D721Med (cell line): ENCODE measurements around the gene ZNF44.

Experiments
- DNase-seq: peaks from one replicate; pipeline ENCODE4 v3.0.0; 2011; ENCODE audit warnings: low spot score; ENCODE audit not compliant: insufficient read length
- FAIRE-seq: peaks from 2 replicates; lab custom pipeline; 2011; peaks lifted over from hg19 to GRCh38; lab: Jason Lieb, UNC
- CTCF ChIP-seq: IDR thresholded peaks from 2 replicates; pipeline ENCODE4 v1.5.1; 2012; ENCODE audit warnings: mild to moderate bottlenecking, control low read depth; ENCODE audit not compliant: insufficient read depth; ENCODE audit errors: missing control alignments

ZNF44 gene

GRCh38 chr19:12284226-12284625, 10.5 kb downstream of the ZNF44 start:
- TF ChIP-seq CTCF = no peak
- FAIRE-seq = no peak

GRCh38 chr19:12278713-12279112, 16.0 kb downstream of the ZNF44 start:
- DNase-seq (no peak), FAIRE-seq (no peak)
- no peak for TF ChIP-seq CTCF

More at GRCh38 chr19:12284226-12284625, 10.5 kb downstream of the ZNF44 start:
- no peak for DNase-seq

- DNase-seq (no peak), FAIRE-seq (no peak)
- no peak for TF ChIP-seq CTCF
Observed at GRCh38 chr19:12272980-12273901, 21.4 kb downstream of the ZNF44 start.

- DNase-seq (no peak), FAIRE-seq (no peak)
- no peak for TF ChIP-seq CTCF
Observed at GRCh38 chr19:12272386-12272785, 22.3 kb downstream of the ZNF44 start.

- no peak for TF ChIP-seq CTCF
- no peak for FAIRE-seq
- DNase-seq = no peak
Observed at GRCh38 chr19:12270854-12271253, 23.8 kb downstream of the ZNF44 start.

- FAIRE-seq (no peak), DNase-seq (no peak)
- TF ChIP-seq CTCF = no peak
Observed at GRCh38 chr19:12265921-12266704, 28.6 kb downstream of the ZNF44 start.
